ENCODE measurements around the gene IDI2. TPM values are rescaled to one million over a fixed set of nuclear protein-coding genes. Genes with fewer than 3 reads are reported as not detected.
"Not testable (repeated sequence)": the region's sequence is repeated elsewhere in the genome, so short reads cannot be mapped to it uniquely, and the experiment has no call there.

Gene IDI2
- total RNA-seq, 1 donor from 2014 or later: not detected

DNA sequence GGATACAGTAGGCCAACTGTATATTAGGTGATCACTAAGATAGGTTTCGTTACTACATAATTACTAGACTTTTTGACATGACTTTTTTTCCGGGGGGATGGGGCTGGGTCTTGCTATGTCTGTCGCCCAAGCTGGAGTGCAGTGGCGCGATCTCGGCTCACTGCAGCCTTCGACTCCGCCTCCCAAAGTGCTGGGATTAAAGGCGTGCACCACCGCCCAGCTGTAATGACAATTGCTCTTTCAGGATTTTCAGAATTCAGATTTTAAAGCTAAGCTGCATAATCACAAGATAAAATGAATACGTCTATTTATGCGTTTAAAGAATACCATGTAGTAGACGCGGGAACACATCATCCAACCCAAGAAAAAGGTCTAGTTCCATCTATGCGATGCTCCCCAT, 22.3 kb upstream of the IDI2 start:
- DNase-seq (ENCODE audit: low read depth in 2 of 2): peak in 1 of 2 donors; percentile 26

DNA sequence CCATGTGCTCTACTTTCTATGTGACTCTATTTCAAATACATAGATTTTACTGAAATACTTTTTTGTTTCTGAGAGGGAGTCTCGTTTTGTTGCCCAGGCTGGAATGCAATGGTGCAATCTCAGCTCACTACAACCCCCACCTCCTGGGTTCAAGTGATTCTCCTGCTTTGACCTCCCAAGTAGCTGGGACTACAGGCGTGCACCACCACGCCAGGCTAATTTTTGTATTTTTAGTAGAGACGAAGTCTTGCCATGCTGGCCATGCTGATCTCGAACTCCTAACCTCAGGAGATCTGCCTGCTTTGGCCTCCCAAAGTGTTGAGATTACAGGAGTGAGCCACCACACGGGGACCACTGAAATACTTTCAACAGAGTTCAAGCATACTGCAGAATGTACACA, 19.8 kb upstream of the IDI2 start:
- DNase-seq (ENCODE audit: low read depth in 2 of 2): no peak

DNA sequence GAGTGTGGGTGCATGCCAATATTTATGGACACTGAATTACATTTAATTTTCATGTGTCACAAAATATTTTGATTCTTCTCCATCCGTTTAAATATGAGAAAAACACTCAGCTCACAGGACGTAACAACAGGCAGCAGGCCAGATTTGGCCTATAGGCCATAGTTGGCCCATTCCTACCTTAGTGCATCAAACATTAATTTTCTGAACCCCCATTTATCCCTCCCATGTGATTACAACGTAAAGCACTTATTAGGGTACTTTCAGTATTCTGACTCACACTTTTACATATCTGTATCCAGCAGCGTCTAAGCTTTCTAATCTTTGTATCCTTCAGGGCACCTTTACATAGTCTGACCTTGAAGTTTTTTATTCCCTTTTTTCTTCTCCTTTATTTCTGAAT, 19.3 kb upstream of the IDI2 start:
- no peak for DNase-seq (ENCODE audit: low read depth in 2 of 2)

DNA sequence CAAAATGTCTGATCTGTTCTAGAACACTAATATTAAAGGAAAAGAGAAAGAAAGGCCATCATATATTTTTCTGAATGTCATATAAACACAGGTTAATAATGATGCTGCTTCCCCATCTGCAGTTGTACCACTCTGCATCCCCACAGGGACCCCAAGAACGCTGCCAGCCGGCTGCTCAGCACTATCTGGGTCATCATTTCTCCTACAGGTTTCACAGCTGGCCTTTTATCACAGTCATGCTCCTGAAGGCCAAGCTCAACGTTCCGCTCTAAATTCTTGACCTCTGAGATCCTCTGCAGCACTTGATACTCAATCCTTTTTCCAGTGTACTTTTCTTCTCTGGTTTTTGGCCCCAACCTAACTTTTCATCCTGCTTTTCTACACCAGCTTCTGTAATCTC, 18.5 kb upstream of the IDI2 start:
- no peak for DNase-seq (ENCODE audit: low read depth in 2 of 2)

DNA sequence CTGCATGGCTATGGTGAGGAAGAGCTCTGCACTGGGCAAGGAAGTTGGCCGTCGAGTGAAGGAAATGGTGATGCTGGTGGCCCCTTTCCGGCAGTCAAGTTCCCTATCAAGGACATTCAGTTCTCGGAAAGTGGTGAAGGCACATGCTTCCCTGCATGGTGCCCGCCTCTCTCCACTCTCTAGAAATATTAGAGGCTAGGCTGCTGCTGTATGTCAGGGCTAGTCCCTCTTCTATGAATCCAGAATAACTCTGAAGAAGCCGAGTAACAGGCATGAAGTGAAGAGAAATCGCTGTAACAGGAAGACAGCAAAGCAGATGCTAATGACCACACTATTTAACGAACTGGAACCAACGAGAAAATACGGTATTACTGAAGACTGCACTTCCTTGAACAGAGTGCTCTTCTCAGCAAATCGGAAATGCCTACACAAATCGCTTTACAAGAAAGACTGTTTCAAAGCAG, 17.9 kb upstream of the IDI2 start:
- DNase-seq (ENCODE audit: low read depth in 2 of 2): peak in 1 of 2 donors; percentile 26

GRCh38 chr10:1041514-1041913, 15.9 kb upstream of the IDI2 start:
- no peak for DNase-seq (ENCODE audit: low read depth in 2 of 2)

- no peak for DNase-seq (ENCODE audit: low read depth in 2 of 2)
Observed at GRCh38 chr10:1040133-1040532, 14.5 kb upstream of the IDI2 start.

DNA sequence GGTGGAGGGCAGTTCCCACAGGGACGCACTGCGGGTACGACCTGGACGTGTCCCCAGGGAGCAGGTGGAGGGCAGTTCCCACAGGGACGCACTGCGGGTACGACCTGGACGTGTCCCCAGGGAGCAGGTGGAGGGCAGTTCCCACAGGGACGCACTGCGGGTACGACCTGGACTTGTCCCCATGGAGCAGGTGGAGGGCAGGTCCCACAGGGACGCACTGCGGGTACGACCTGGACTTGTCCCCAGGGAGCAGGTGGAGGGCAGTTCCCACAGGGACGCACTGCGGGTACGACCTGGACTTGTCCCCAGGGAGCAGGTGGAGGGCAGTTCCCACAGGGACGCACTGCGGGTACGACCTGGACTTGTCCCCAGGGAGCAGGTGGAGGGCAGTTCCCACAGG, 13.1 kb upstream of the IDI2 start:
- not testable (repeated sequence) for DNase-seq (ENCODE audit: low read depth in 2 of 2)

- DNase-seq (ENCODE audit: low read depth in 2 of 2): no peak
Observed at GRCh38 chr10:1037098-1037497, 11.4 kb upstream of the IDI2 start.

GRCh38 chr10:1036341-1036791, 10.7 kb upstream of the IDI2 start:
- DNase-seq (ENCODE audit: low read depth in 2 of 2): no peak

GRCh38 chr10:1035201-1035600, 9.5 kb upstream of the IDI2 start:
- no peak for DNase-seq (ENCODE audit: low read depth in 2 of 2)

DNA sequence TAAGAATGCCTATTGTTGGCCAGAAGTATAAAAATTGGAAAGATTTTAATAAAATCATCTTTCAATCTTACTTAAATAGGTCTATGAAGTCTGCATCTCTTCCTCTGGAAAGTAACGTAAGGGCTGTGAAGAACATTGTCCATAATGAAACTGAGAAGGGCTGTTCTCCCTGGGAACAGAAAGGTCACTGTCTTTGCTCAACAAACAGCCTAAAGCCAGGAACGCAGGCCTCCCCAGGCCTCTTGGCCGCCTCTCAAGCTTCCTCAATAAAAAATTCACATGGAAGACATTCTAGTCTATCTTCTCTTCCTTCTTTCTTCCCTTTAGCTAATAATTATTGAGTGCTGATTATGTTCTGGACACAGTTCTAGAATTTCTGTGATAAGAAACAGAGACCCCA, 9.1 kb upstream of the IDI2 start:
- DNase-seq (ENCODE audit: low read depth in 2 of 2): no peak

GRCh38 chr10:1033601-1034000, 7.9 kb upstream of the IDI2 start:
- DNase-seq (ENCODE audit: low read depth in 2 of 2): no peak

- no peak for DNase-seq (ENCODE audit: low read depth in 2 of 2)
Observed at GRCh38 chr10:1029838-1030237, 4.2 kb upstream of the IDI2 start.

- no peak for DNase-seq (ENCODE audit: low read depth in 2 of 2)
Observed at GRCh38 chr10:1026578-1026977, 919 bp upstream of the IDI2 start.

DNA sequence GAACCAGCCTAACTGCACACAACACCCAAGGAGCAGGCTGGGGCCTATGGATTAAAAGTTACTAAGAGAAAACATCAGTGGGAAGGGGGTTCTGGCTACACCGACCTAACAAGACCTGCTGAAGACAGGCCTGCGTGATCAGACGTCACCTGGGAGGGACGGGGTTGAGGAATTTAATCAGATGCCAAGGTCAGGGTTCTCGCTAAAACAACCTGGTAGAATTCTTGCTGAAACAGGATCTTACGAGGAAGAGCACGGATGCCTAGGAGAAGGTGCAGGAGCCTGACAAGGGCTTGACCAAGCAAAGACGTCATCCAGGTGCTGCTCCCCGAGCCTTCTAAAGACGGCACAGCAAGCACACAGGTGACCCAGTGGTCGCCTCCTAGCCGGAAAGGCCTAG, 1.6 kb downstream of the IDI2 start:
- DNase-seq (ENCODE audit: low read depth in 2 of 2): no peak

- peak in 1 of 2 donors; percentile 20 for DNase-seq (ENCODE audit: low read depth in 2 of 2)
Observed at GRCh38 chr10:1022413-1022812, 3.2 kb downstream of the IDI2 start.

DNA sequence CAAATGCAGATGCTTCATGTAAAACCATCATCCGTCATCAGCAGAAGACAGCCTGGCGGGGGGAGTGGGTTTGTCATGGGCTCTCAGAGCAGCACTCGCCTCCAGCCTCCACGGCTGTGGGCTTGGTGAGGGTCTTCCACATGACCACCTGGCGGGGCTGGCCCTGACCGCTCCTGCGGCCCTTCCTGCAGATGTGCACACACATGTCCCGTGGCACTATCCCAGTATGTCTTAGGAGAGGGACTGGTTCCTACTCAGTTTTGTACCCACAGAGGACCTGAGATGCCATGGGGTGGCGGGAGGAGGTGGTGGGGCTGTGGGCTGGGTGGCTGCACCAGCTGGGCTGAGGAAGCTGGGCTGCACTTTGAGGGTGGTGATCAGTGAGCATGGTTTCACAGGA, 4.7 kb downstream of the IDI2 start:
- no peak for DNase-seq (ENCODE audit: low read depth in 2 of 2)

DNA sequence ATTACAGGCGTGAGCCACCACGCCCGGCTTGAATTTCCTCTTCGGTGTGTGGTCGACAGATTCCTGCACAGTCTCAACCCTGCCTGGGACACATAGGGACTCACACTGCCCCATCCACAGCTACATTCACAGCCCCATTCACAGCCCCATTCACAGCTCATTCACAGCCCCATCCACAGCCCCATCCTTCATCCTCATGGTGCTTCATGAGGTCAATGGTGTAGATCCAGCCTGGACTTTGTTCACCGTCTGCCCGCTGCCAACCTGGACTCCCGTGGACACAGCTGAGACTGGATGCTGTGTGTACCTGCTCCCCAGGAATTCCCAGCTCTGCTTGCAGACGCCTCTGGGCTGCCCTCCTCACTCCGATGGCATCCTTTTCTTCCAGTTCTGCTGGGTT, 5.2 kb downstream of the IDI2 start:
- DNase-seq (ENCODE audit: low read depth in 2 of 2): no peak

- DNase-seq (ENCODE audit: low read depth in 2 of 2): no peak
Observed at GRCh38 chr10:1019362-1019761, 6.3 kb downstream of the IDI2 start.

- no peak for DNase-seq (ENCODE audit: low read depth in 2 of 2)
Observed at GRCh38 chr10:1015688-1016087, 10.0 kb downstream of the IDI2 start.

DNA sequence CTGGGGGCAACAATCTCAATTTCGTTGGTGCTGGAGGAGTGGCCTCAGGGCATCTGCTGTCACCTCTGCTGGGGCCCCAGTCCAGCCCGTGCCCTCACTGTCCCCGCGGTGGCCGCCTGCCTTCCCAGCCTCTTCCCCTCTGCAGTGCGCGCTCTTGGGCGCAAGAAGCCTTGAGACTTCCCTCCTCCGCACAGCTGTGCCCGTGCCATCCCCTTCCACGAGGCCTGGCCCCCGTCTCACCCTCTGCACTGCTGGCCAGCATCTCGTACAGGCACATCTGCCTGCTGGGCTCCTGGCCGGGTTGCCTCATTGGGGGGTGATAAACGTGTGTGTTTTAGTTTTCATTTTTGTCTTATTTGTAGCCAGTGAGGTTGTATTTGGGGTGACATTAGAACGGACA, 14.0 kb downstream of the IDI2 start:
- no peak for DNase-seq (ENCODE audit: low read depth in 2 of 2)

- no peak for DNase-seq (ENCODE audit: low read depth in 2 of 2)
Observed at GRCh38 chr10:1010703-1011102, 15.0 kb downstream of the IDI2 start.

- DNase-seq (ENCODE audit: low read depth in 2 of 2): not testable (repeated sequence)
Observed at GRCh38 chr10:1009947-1010346, 15.7 kb downstream of the IDI2 start.
